ENCODE results near the gene SLC25A36.

The SLC25A36 gene

GRCh38 chr3:140899363-140899762 is 42.3 kb upstream of the SLC25A36 start:
- no peaks in the 10 kb centered on the region for H3F3A ChIP-seq (ENCODE audit: insufficient read depth, low read length)
- H3K79me2 ChIP-seq (ENCODE audit: insufficient read depth, low read length) = no peaks in the 10 kb centered on the region
- H3K9me2 ChIP-seq (ENCODE audit: low read depth, low read length) = no peaks in the 10 kb centered on the region
- no peak for TF ChIP-seq EZH2 (IDR thresholded peaks at IDR 0.05; ENCODE audit: borderline replicate concordance, low read length)
- TF ChIP-seq CTCF (IDR thresholded peaks at IDR 0.05; ENCODE audit: low read length) = no peak
- H3K9me3 ChIP-seq (ENCODE audit: low read length) = no peaks in the 10 kb centered on the region
- H3K27me3 ChIP-seq (ENCODE audit: insufficient read depth, low read length) = no peaks in the 10 kb centered on the region
- H3K36me3 ChIP-seq (ENCODE audit: insufficient read depth, low read length) = no peaks in the 10 kb centered on the region
- H4K20me1 ChIP-seq (ENCODE audit: insufficient read depth, low read length) = no peaks in the 10 kb centered on the region
- H3K4me3 ChIP-seq (ENCODE audit: low read depth, low read length, poor library complexity, severe bottlenecking) = no peak overlapping the region
- H3K27ac ChIP-seq (ENCODE audit: low read depth, low read length, poor library complexity, severe bottlenecking) = no peak overlapping the region
- H3K4me1 ChIP-seq (ENCODE audit: insufficient read depth, low read length, severe bottlenecking) = no peaks in the 10 kb centered on the region
- H3K4me2 ChIP-seq (ENCODE audit: low read length) = no peak overlapping the region
- no peak overlapping the region for H2AFZ ChIP-seq (ENCODE audit: low read length)
- H3K9ac ChIP-seq (ENCODE audit: low read length) = no peak overlapping the region

GRCh38 chr3:140902791-140903190 is 38.8 kb upstream of the SLC25A36 start:
- H3K4me2 ChIP-seq (ENCODE audit: low read length) = no peak overlapping the region
- no peaks in the 10 kb centered on the region for H3K79me2 ChIP-seq (ENCODE audit: insufficient read depth, low read length)
- H3K9me2 ChIP-seq (ENCODE audit: low read depth, low read length) = no peaks in the 10 kb centered on the region
- TF ChIP-seq EZH2 (IDR thresholded peaks at IDR 0.05; ENCODE audit: borderline replicate concordance, low read length) = no peak
- no peak for TF ChIP-seq CTCF (IDR thresholded peaks at IDR 0.05; ENCODE audit: low read length)
- no peaks in the 10 kb centered on the region for H3K36me3 ChIP-seq (ENCODE audit: insufficient read depth, low read length)
- H3K4me3 ChIP-seq (ENCODE audit: low read depth, low read length, poor library complexity, severe bottlenecking) = no peak overlapping the region
- no peak overlapping the region for H2AFZ ChIP-seq (ENCODE audit: low read length)
- H3K9ac ChIP-seq (ENCODE audit: low read length) = no peak overlapping the region
- no peak overlapping the region for H3K27ac ChIP-seq (ENCODE audit: low read depth, low read length, poor library complexity, severe bottlenecking)
- H3K4me1 ChIP-seq (ENCODE audit: insufficient read depth, low read length, severe bottlenecking) = no peaks in the 10 kb centered on the region
- no peaks in the 10 kb centered on the region for H4K20me1 ChIP-seq (ENCODE audit: insufficient read depth, low read length)
- no peaks in the 10 kb centered on the region for H3F3A ChIP-seq (ENCODE audit: insufficient read depth, low read length)
- no peaks in the 10 kb centered on the region for H3K9me3 ChIP-seq (ENCODE audit: low read length)
- H3K27me3 ChIP-seq (ENCODE audit: insufficient read depth, low read length) = no peaks in the 10 kb centered on the region

GRCh38 chr3:140903196-140903595 is 38.4 kb upstream of the SLC25A36 start:
- Histone ChIP-seq H3F3A (ENCODE audit: insufficient read depth, low read length) (no peaks in the 10 kb centered on the region), H3K27me3 (ENCODE audit: insufficient read depth, low read length) (no peaks in the 10 kb centered on the region), H3K9ac (ENCODE audit: low read length) (no peak overlapping the region), H3K79me2 (ENCODE audit: insufficient read depth, low read length) (no peaks in the 10 kb centered on the region), H3K36me3 (ENCODE audit: insufficient read depth, low read length) (no peaks in the 10 kb centered on the region), H2AFZ (ENCODE audit: low read length) (no peak overlapping the region), H4K20me1 (ENCODE audit: insufficient read depth, low read length) (no peaks in the 10 kb centered on the region), H3K4me3 (ENCODE audit: low read depth, low read length, poor library complexity, severe bottlenecking) (no peak overlapping the region), H3K4me2 (ENCODE audit: low read length) (no peak overlapping the region), H3K9me2 (ENCODE audit: low read depth, low read length) (no peaks in the 10 kb centered on the region), H3K4me1 (ENCODE audit: insufficient read depth, low read length, severe bottlenecking) (no peaks in the 10 kb centered on the region), H3K9me3 (ENCODE audit: low read length) (no peaks in the 10 kb centered on the region), H3K27ac (ENCODE audit: low read depth, low read length, poor library complexity, severe bottlenecking) (no peak overlapping the region)
- TF ChIP-seq CTCF (IDR thresholded peaks at IDR 0.05; ENCODE audit: low read length) = no peak
- no peak for TF ChIP-seq EZH2 (IDR thresholded peaks at IDR 0.05; ENCODE audit: borderline replicate concordance, low read length)

Data from OCI-LY1 (cell line).